ENCODE measurements around the gene KIF1A.
A peak's percentile ranks its signal among the peaks of the same experiment; 100 is the strongest.
"Not testable (repeated sequence)": the region's sequence is repeated elsewhere in the genome, so short reads cannot be mapped to it uniquely, and the experiment has no call there.

Gene KIF1A

GRCh38 chr2:240846873-240847595, 27.0 kb upstream of the KIF1A start:
- no peak for DNase-seq (ENCODE audit: low read depth in 2 of 2)

GRCh38 chr2:240846309-240846708, 26.3 kb upstream of the KIF1A start:
- not testable (repeated sequence) for DNase-seq (ENCODE audit: low read depth in 2 of 2)

GRCh38 chr2:240840435-240841060, 20.5 kb upstream of the KIF1A start:
- DNase-seq (ENCODE audit: low read depth in 2 of 2): no peak

- no peak for DNase-seq (ENCODE audit: low read depth in 2 of 2)
These were observed 19.4 kb upstream of the KIF1A start for GRCh38 chr2:240839152-240840143.

GRCh38 chr2:240837621-240838020, 17.6 kb upstream of the KIF1A start:
- no peak for DNase-seq (ENCODE audit: low read depth in 2 of 2)

- DNase-seq (ENCODE audit: low read depth in 2 of 2): no peak
These were observed 16.9 kb upstream of the KIF1A start for GRCh38 chr2:240836781-240837467.

GRCh38 chr2:240835528-240835927, 15.5 kb upstream of the KIF1A start:
- DNase-seq (ENCODE audit: low read depth in 2 of 2): no peak

- no peak for DNase-seq (ENCODE audit: low read depth in 2 of 2)
These were observed 14.5 kb upstream of the KIF1A start for GRCh38 chr2:240834377-240834975.

- no peak for DNase-seq (ENCODE audit: low read depth in 2 of 2)
These were observed 13.8 kb upstream of the KIF1A start for GRCh38 chr2:240833724-240834285.

- DNase-seq (ENCODE audit: low read depth in 2 of 2): no peak
These were observed 13.0 kb upstream of the KIF1A start for GRCh38 chr2:240832921-240833494.

GRCh38 chr2:240832205-240832727, 12.2 kb upstream of the KIF1A start:
- DNase-seq (ENCODE audit: low read depth in 2 of 2): peak; percentile 91 to 93

- no peak for DNase-seq (ENCODE audit: low read depth in 2 of 2)
These were observed 11.7 kb upstream of the KIF1A start for GRCh38 chr2:240831594-240832204.

GRCh38 chr2:240825476-240825875, 5.5 kb upstream of the KIF1A start:
- DNase-seq (ENCODE audit: low read depth in 2 of 2): no peak

GRCh38 chr2:240823449-240824336, 3.7 kb upstream of the KIF1A start:
- no peak for DNase-seq (ENCODE audit: low read depth in 2 of 2)

- DNase-seq (ENCODE audit: low read depth in 2 of 2): no peak
These were observed 2.3 kb upstream of the KIF1A start for GRCh38 chr2:240822280-240822847.

GRCh38 chr2:240821429-240821778, 1.4 kb upstream of the KIF1A start:
- no peak for DNase-seq (ENCODE audit: low read depth in 2 of 2)

GRCh38 chr2:240820607-240821428, 799 bp upstream of the KIF1A start:
- peak in 1 of 2 donors; percentile 27 for DNase-seq (ENCODE audit: low read depth in 2 of 2)

All from activated CD4-positive, alpha-beta T cell treated with anti-CD3 and anti-CD28 coated beads for 24 hours (primary cell).